RPMI7951 (cell line): ENCODE data around the gene SH3GL2. TPM values are rescaled to one million over a fixed set of nuclear protein-coding genes. Genes with fewer than 3 reads are reported as not detected.

Source experiments
- DNase-seq: peaks from one replicate; pipeline ENCODE4 v3.0.0-alpha.2; 2012; ENCODE audit warnings: low read depth
- total RNA-seq: library from RNA; depleted of rRNA; stranded (reverse); fragments of >200 nt; shearing (Covaris generic); gene quantifications from 2 replicates; pipeline ENCODE4 v1.2.3, GENCODE V29; 2014; rRNA removed

The SH3GL2 gene
- not detected in 2 replicates for total RNA-seq

GRCh38 chr9:17578911-17579793 lies at the start of gene SH3GL2:
Gene SH3GL2, plus strand, starts transcription at chr9:17579066.
- no peak for DNase-seq

- DNase-seq = peak; percentile 51
Measured at GRCh38 chr9:17531642-17532254, 47.1 kb upstream of the SH3GL2 start.

GRCh38 chr9:17532461-17532860 lies 46.4 kb upstream of the SH3GL2 start:
- DNase-seq = no peak

GRCh38 chr9:17535176-17535575 lies 43.7 kb upstream of the SH3GL2 start:
- DNase-seq = no peak

- DNase-seq = no peak
Measured at GRCh38 chr9:17536027-17536426, 42.8 kb upstream of the SH3GL2 start.

- DNase-seq = no peak
Measured at GRCh38 chr9:17551023-17551422, 27.8 kb upstream of the SH3GL2 start.

- no peak for DNase-seq
Measured at GRCh38 chr9:17555362-17556054, 23.4 kb upstream of the SH3GL2 start.

- no peak for DNase-seq
Measured at GRCh38 chr9:17556255-17556654, 22.6 kb upstream of the SH3GL2 start.

- no peak for DNase-seq
Measured at GRCh38 chr9:17556935-17557334, 21.9 kb upstream of the SH3GL2 start.

- no peak for DNase-seq
Measured at GRCh38 chr9:17571825-17572224, 7.0 kb upstream of the SH3GL2 start.

- DNase-seq = no peak
Measured at GRCh38 chr9:17574342-17574741, 4.5 kb upstream of the SH3GL2 start.

GRCh38 chr9:17578577-17578910 lies 322 bp upstream of the SH3GL2 start:
- no peak for DNase-seq

GRCh38 chr9:17580119-17580518 lies 1.3 kb downstream of the SH3GL2 start:
- DNase-seq = no peak

- no peak for DNase-seq
Measured at GRCh38 chr9:17587113-17587512, 8.2 kb downstream of the SH3GL2 start.

- no peak for DNase-seq
Measured at GRCh38 chr9:17588395-17588794, 9.5 kb downstream of the SH3GL2 start.

GRCh38 chr9:17588941-17589340 lies 10.1 kb downstream of the SH3GL2 start:
- no peak for DNase-seq

GRCh38 chr9:17589771-17590170 lies 10.9 kb downstream of the SH3GL2 start:
- no peak for DNase-seq

GRCh38 chr9:17594961-17595360 lies 16.1 kb downstream of the SH3GL2 start:
- DNase-seq = no peak

- no peak for DNase-seq
Measured at GRCh38 chr9:17597977-17598376, 19.1 kb downstream of the SH3GL2 start.

GRCh38 chr9:17600962-17601593 lies 22.2 kb downstream of the SH3GL2 start:
- peak; percentile 49 for DNase-seq

GRCh38 chr9:17604556-17604955 lies 25.7 kb downstream of the SH3GL2 start:
- no peak for DNase-seq

GRCh38 chr9:17609312-17610005 lies 30.6 kb downstream of the SH3GL2 start:
- no peak for DNase-seq
